BJ (cell line): Measurements from ENCODE around the gene TEX14. TPM values are rescaled to one million over a fixed set of nuclear protein-coding genes. Genes with fewer than 3 reads are reported as not detected.

Experiments
- CTCF ChIA-PET: fragments of 350-600 bp; formaldehyde crosslinking; extraction: SDS; loops from one replicate; lab custom pipeline; 2021; ENCODE audit warnings: antibody characterized with exemption, inconsistent platforms; lab: Yijun Ruan, JAX
- POLR2A ChIA-PET: fragments of 300-600 bp; sonication (Branson Sonifier 250); formaldehyde crosslinking; extraction: SDS; loops from one replicate; lab custom pipeline; 2021; ENCODE audit warnings: antibody characterized with exemption; lab: Charles Lee
- DNase-seq: peaks from one replicate; pipeline ENCODE4 v3.0.0-alpha.2; 2011; ENCODE audit warnings: low read depth
- H3K27me3 ChIP-seq: 2 replicates; pipeline ENCODE4 v1.6.0; 2011; ENCODE audit warnings: low read length; ENCODE audit not compliant: control insufficient read depth, insufficient read depth
- H3K36me3 ChIP-seq: 2 replicates; pipeline ENCODE4 v1.5.1; 2011; ENCODE audit warnings: low read length; ENCODE audit not compliant: control insufficient read depth, insufficient read depth
- H3K4me3 ChIP-seq: 2 replicates; pipeline ENCODE4 v1.5.1; 2011; ENCODE audit warnings: low read depth, mild to moderate bottlenecking, control low read depth, low read length
- polyA plus RNA-seq: library from polyadenylated mRNA; depleted of rRNA; stranded (reverse); fragments of >200 nt; gene quantifications from 2 replicates; pipeline ENCODE4 v1.2.3, GENCODE V29; 2011
- TF ChIP-seq, protein P1 (sequence below): IDR thresholded peaks from 2 replicates; pipeline ENCODE4 v1.5.1; 2011; ENCODE audit warnings: low read depth, mild to moderate bottlenecking, control low read depth, inconsistent platforms, low read length, moderate library complexity; ENCODE audit not compliant: insufficient read depth

TEX14 gene
- polyA plus RNA-seq, 1 experiment = 0.02 TPM

DNA sequence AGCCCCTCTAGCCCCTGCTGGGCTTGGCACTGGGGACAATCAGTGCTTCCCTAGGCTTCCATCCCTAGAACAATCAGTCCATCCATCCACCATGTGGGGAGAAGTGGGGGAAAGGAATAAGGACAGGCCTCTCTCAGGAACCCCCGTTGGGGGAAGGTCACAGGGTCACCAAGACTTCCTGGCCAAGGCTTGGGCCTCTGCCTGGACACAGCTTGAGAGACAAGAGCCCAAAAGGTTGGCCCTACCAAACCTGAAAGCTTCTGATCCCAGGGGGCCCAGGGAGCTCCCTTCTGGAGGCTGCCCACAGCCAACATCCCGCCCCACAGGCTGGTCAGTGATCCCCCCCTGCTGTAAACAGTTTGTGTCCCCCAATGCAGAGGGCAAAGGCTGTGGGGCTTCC is 161.2 kb downstream of the TEX14 start:
- ChIA-PET CTCF (interaction anchor here (1.2 to 1.6 kb wide), 2 partner anchors 12 to 47 kb away, joined by 4 to 5 read pairs; no protein-coding TSS in a partner anchor), POLR2A (no interaction called here)
- TF ChIP-seq, protein P1, sequence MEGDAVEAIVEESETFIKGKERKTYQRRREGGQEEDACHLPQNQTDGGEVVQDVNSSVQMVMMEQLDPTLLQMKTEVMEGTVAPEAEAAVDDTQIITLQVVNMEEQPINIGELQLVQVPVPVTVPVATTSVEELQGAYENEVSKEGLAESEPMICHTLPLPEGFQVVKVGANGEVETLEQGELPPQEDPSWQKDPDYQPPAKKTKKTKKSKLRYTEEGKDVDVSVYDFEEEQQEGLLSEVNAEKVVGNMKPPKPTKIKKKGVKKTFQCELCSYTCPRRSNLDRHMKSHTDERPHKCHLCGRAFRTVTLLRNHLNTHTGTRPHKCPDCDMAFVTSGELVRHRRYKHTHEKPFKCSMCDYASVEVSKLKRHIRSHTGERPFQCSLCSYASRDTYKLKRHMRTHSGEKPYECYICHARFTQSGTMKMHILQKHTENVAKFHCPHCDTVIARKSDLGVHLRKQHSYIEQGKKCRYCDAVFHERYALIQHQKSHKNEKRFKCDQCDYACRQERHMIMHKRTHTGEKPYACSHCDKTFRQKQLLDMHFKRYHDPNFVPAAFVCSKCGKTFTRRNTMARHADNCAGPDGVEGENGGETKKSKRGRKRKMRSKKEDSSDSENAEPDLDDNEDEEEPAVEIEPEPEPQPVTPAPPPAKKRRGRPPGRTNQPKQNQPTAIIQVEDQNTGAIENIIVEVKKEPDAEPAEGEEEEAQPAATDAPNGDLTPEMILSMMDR = no peak
- Histone ChIP-seq H3K4me3 (no peak overlapping the region), H3K36me3 (no peaks in the 10 kb centered on the region), H3K27me3 (no peaks in the 10 kb centered on the region; the same call in 1 of the 2 replicates)
- DNase-seq = no peak

DNA sequence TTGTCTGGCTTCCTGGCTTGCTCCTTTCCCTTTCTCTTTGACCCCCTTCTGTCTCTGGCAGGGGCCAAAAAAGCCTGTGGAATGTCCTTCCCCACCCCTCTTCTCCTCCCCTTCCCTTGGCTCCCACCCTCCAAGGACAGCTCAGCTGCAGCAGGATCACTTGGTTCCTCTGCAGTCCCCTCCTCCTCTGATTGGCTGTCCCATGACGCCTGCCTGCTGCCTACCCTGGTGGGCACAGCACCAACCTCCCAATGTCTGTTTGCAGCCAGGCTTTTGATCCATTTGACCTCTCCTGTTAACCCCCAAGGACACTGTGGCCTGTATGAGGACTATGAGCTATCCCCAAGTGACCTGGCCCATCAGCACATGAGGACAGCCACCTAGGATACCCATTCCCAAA is 162.6 kb downstream of the TEX14 start:
- Histone ChIP-seq H3K36me3 (no peaks in the 10 kb centered on the region), H3K4me3 (no peak overlapping the region), H3K27me3 (no peaks in the 10 kb centered on the region; the same call in 1 of the 2 replicates)
- ChIA-PET POLR2A (interaction anchor here (0.6 kb wide), 1 partner anchor 16 kb away, joined by 4 read pairs; no protein-coding TSS in a partner anchor), CTCF (interaction anchor here (1.0 to 2.7 kb wide), 3 partner anchors 15 to 237 kb away, joined by 3 to 9 read pairs (median 4); a partner anchor contains a TSS)
- TF ChIP-seq, protein P1 = no peak
- no peak for DNase-seq

DNA sequence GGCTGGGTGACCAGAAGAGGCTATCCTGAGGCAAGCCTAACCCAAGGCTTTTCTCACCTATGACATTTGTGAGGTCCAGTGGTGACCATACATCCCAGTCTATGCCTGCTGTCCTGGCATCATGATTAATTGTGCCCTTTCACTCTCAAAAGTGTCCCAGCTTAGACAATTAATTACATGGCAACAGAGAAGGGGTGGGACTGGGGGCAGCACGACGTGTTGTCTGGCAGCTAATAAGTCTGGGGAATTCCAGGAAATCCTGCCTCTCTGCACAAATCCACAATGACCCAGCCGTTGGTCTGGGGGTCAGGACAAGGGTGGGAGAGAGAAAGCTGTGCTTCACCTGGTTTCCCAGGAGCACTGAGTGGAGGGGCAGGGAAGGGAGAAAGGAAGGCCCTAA is 163.4 kb downstream of the TEX14 start:
- ChIA-PET POLR2A (no interaction called here), CTCF (interaction anchor here (0.6 to 2.7 kb wide), 4 partner anchors 10 to 1581 kb away, joined by 3 to 10 read pairs (median 6); a partner anchor contains a TSS)
- TF ChIP-seq, protein P1 = no peak
- no peak for DNase-seq
- Histone ChIP-seq H3K4me3 (no peak overlapping the region), H3K27me3 (no peaks in the 10 kb centered on the region; the same call in 1 of the 2 replicates), H3K36me3 (no peaks in the 10 kb centered on the region)

DNA sequence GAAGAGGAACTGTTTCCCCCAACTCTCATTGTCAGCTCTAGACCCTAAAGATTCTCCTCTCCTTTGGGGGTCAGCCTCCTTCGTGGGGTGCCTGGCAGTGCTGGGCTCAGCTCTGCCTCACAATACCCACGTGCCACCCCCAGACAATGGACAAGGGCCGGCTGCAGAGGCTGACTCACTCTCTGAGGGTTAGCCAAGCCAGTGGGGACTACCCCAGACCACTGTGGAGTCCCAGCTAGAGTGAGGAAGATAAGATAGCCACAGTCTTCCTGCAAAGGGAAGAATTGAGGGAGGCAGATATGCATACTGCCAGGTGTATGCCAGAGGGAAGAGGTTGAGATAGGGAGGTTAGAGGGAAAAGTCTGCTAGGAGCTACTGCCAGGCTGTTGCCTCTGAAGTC is 163.9 kb downstream of the TEX14 start:
- H3K27me3 ChIP-seq = no peaks in the 10 kb centered on the region; the same call in 1 of the 2 replicates
- POLR2A ChIA-PET = no interaction called here
- DNase-seq = no peak
- CTCF ChIA-PET = interaction anchor here (0.6 to 2.7 kb wide), 5 partner anchors 9 to 1581 kb away, joined by 3 to 10 read pairs (median 3); a partner anchor contains a TSS
- H3K4me3 ChIP-seq = no peak overlapping the region
- H3K36me3 ChIP-seq = no peaks in the 10 kb centered on the region
- TF ChIP-seq, protein P1 = no peak

DNA sequence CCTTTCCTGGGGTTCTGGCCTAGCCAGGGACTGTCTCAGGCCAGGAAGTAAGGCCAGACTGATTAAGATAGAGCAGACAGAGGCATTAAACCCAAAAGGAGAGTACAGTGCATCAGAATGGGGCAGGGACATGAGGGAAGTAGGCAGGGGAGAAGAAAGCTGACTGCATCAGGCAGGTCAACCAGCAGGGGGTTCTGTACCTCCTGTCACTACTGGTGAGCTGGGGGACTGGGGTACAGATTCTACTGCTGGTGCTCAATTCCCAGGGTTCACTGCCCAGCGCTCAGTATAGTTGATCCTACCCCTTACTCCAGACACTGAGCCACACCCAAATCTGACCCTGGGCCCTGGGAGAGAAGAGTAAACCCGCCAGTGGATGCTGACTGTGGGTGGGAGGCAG is 164.5 kb downstream of the TEX14 start:
- H3K4me3 ChIP-seq = no peak overlapping the region
- H3K27me3 ChIP-seq = no peaks in the 10 kb centered on the region
- DNase-seq = no peak
- CTCF ChIA-PET = interaction anchor here (1.0 to 2.7 kb wide), 4 partner anchors 8 to 176 kb away, joined by 3 to 10 read pairs (median 6); a partner anchor contains a TSS
- POLR2A ChIA-PET = no interaction called here
- H3K36me3 ChIP-seq = no peaks in the 10 kb centered on the region
- TF ChIP-seq, protein P1 = peak; percentile 24; the same call in 1 of the 2 replicates
